GM12878 (cell line): ENCODE data around the gene GRK5. TPM values are rescaled to one million over a fixed set of nuclear protein-coding genes. Genes with fewer than 3 reads are reported as not detected.

Experiments
- ATAC-seq: fragments of 200-7000 bp; cut with Tn5 transposase; 3 replicates; pipeline ENCODE4 v1.9.1; 2020; ENCODE audit warnings: mild to moderate bottlenecking, moderate library complexity
- BruUV-seq: library from RNA; stranded (reverse); fragments of 400-500 nt; replicated peaks from 2 replicates; lab custom pipeline; 2021; lab: Mats Ljungman, UMichigan
- CTCF ChIA-PET: fragments of 300-600 bp; sonication (Branson Sonifier 250); formaldehyde crosslinking; extraction: SDS; loops from one replicate; lab custom pipeline; 2021; ENCODE audit warnings: inconsistent platforms; lab: Yijun Ruan, JAX
- POLR2A ChIA-PET: fragments of 350-600 bp; formaldehyde crosslinking; extraction: SDS; loops from one replicate; lab custom pipeline; 2021; ENCODE audit warnings: inconsistent platforms; lab: Charles Lee
- RAD21 ChIA-PET: fragments of 300-600 bp; sonication (Branson Sonifier 250); formaldehyde crosslinking; loops from one replicate; lab custom pipeline; 2023; ENCODE audit warnings: antibody characterized with exemption; ENCODE audit not compliant: unreplicated experiment; lab: Charles Lee
- SMC1A ChIA-PET: fragments of 300-600 bp; sonication (Branson Sonifier 250); formaldehyde crosslinking; loops from one replicate; lab custom pipeline; 2023; ENCODE audit not compliant: unreplicated experiment, uncharacterized antibody; lab: Charles Lee
- DNase-seq: peaks from one replicate; pipeline ENCODE4 v3.0.0-alpha.2; 2011; ENCODE audit warnings: low read depth, low spot score
- FAIRE-seq: peaks from 3 replicates; lab custom pipeline; 2011; peaks lifted over from hg19 to GRCh38; lab: Jason Lieb, UNC
- H2AFZ ChIP-seq: 2 replicates; pipeline ENCODE4 v1.6.0; 2011; ENCODE audit warnings: low read depth, low read length, control low read depth; ENCODE audit not compliant: control insufficient read depth
- H3K27ac ChIP-seq: 2 replicates; pipeline ENCODE4 v1.5.1; 2011; ENCODE audit warnings: control low read depth; ENCODE audit not compliant: control insufficient read depth, insufficient read depth
- H3K27me3 ChIP-seq, 2 experiments: replicated peaks in 1 of 2; 2 replicates each; pipeline versions ENCODE4 v1.6.0 to v1.6.1; 2011; ENCODE audit warnings: low read length in 1 of 2; ENCODE audit not compliant: control insufficient read depth in 2 of 2, insufficient read depth in 2 of 2
- H3K36me3 ChIP-seq, 2 experiments: 2 replicates each; pipeline ENCODE4 v1.5.1; 2011; ENCODE audit warnings: low read length in 1 of 2; ENCODE audit not compliant: control insufficient read depth in 2 of 2, insufficient read depth in 2 of 2
- H3K4me1 ChIP-seq: 2 replicates; pipeline ENCODE4 v1.6.1; 2011; ENCODE audit warnings: mild to moderate bottlenecking, low read length, moderate library complexity, mixed read lengths; ENCODE audit not compliant: control insufficient read depth, insufficient read depth
- H3K4me2 ChIP-seq: 2 replicates; pipeline ENCODE4 v1.6.0; 2011; ENCODE audit warnings: control low read depth; ENCODE audit not compliant: control insufficient read depth, insufficient read depth
- H3K4me3 ChIP-seq: fragments of 200-600 bp; sonication (generic); 2 replicates; pipeline ENCODE4 v1.5.1; 2016
- H3K79me2 ChIP-seq: 2 replicates; pipeline ENCODE4 v1.6.0; 2011; ENCODE audit warnings: low read length; ENCODE audit not compliant: control insufficient read depth, insufficient read depth
- H3K9ac ChIP-seq: 2 replicates; pipeline ENCODE4 v1.8.0; 2011; ENCODE audit warnings: low read length, control low read depth, mixed read lengths; ENCODE audit not compliant: control insufficient read depth, insufficient read depth
- H3K9me3 ChIP-seq: replicated peaks from 3 replicates; pipeline ENCODE4 v1.5.1; 2011; ENCODE audit warnings: mild to moderate bottlenecking, low read length; ENCODE audit not compliant: control insufficient read depth, insufficient read depth
- H4K20me1 ChIP-seq: 2 replicates; pipeline ENCODE4 v1.6.0; 2011; ENCODE audit not compliant: control insufficient read depth, insufficient read depth
- CHD2 ChIP-seq: IDR thresholded peaks from 2 replicates; pipeline ENCODE4 v1.6.1; 2011; ENCODE audit warnings: low read depth, low read length, improper control_type of control experiment, borderline replicate concordance
- DPF2 ChIP-seq: fragments of 450-650 bp; IDR thresholded peaks from 2 replicates; pipeline ENCODE4 v1.6.1; 2017; ENCODE audit warnings: mild to moderate bottlenecking
- ETV6 ChIP-seq, 2 experiments: fragments of 450-650 bp in 1 of 2; IDR thresholded peaks in 1 of 2; conservative IDR thresholded peaks in 1 of 2; 2 replicates each; pipeline ENCODE4 v1.6.1; 2014; ENCODE audit warnings: antibody characterized with exemption in 1 of 2, borderline replicate concordance in 1 of 2, low read depth in 1 of 2, mild to moderate bottlenecking in 1 of 2, moderate library complexity in 1 of 2
- KLF5 ChIP-seq: fragments of 450-650 bp; IDR thresholded peaks from 2 replicates; pipeline ENCODE4 v1.6.1; 2014; ENCODE audit warnings: mild to moderate bottlenecking; ENCODE audit not compliant: partially characterized antibody
- MTA3 ChIP-seq: IDR thresholded peaks from 2 replicates; pipeline ENCODE4 v1.6.1; 2012; ENCODE audit warnings: low read length, inconsistent platforms, borderline replicate concordance
- POLR2A ChIP-seq: IDR thresholded peaks from 2 replicates; pipeline ENCODE4 v1.6.1; 2011; ENCODE audit warnings: low read depth, mild to moderate bottlenecking, low read length
- SP1 ChIP-seq: IDR thresholded peaks from one replicate; pipeline ENCODE4 v1.6.1; 2011; ENCODE audit warnings: low read depth, low read length
- ZNF24 ChIP-seq: fragments of 450-650 bp; IDR thresholded peaks from 2 replicates; pipeline ENCODE4 v1.6.1; 2017; ENCODE audit warnings: antibody characterized with exemption, mild to moderate bottlenecking
- WGBS: methylation state at CpG from one replicate; pipeline ENCODE4 v1.1.6; 2016; ENCODE audit warnings: low lambda C conversion rate; ENCODE audit not compliant: insufficient replicate concordance, insufficient coverage; ENCODE audit errors: missing lambda C conversion rate; 5-methylcytosine and 5-hydroxymethylcytosine counted together
- in situ Hi-C: fragments of 300-500 bp; cut with MboI; formaldehyde crosslinking; loops from 9 replicates; pipeline ENCODE4 v1.14.3; 2018; ENCODE audit warnings: mixed read lengths
- intact Hi-C: fragments of 100-400 bp; cut with micrococcal nuclease; formaldehyde crosslinking; loops from one replicate; pipeline ENCODE4 v1.14.2; 2022; ENCODE audit not compliant: unreplicated experiment
- polyA plus RNA-seq, 11 experiments: library from polyadenylated mRNA; depleted of rRNA in 4 of 11; unstranded in 6 of 11; stranded (reverse) in 5 of 11; fragments of >200 nt; fragmentation: Nextera tagmentation in 4 of 11; fragmentation: Illumina TruSeq in 1 of 11; extraction: Ambion mirVana in 4 of 11; extraction: Trizol in 1 of 11; gene quantifications; 1 replicate in 1 of 11; 2 replicates in 10 of 11; pipeline versions ENCODE4 v1.2.1 to v1.2.3, GENCODE V29; 2011 to 2016; ENCODE audit warnings: inconsistent platforms in 2 of 11, missing spikeins in 2 of 11, low read depth in 1 of 11
- total RNA-seq, 4 experiments: library from RNA; depleted of rRNA in 3 of 4; stranded (reverse); fragments of >200 nt in 3 of 4; fragmentation: Illumina TruSeq in 1 of 4; extraction: Trizol in 1 of 4; gene quantifications; 2 replicates each; pipeline versions ENCODE4 v1.2.1 to v1.2.3, GENCODE V29; 2013 to 2021
- TF ChIP-seq, protein P1 (sequence below): fragments of 450-650 bp; IDR thresholded peaks from 2 replicates; pipeline ENCODE4 v1.6.1; 2017; ENCODE audit warnings: mild to moderate bottlenecking, moderate library complexity
- TF ChIP-seq, protein P2 (sequence below): fragments of 450-650 bp; IDR thresholded peaks from 2 replicates; pipeline ENCODE4 v1.6.1; 2017; ENCODE audit warnings: low read depth, mild to moderate bottlenecking, moderate library complexity
- TF ChIP-seq, protein P3 (sequence below): fragments of 450-650 bp; IDR thresholded peaks from 2 replicates; pipeline ENCODE4 v1.6.1; 2014; ENCODE audit warnings: mild to moderate bottlenecking
- TF ChIP-seq, protein P4 (sequence below): fragments of 450-650 bp; IDR thresholded peaks from 2 replicates; pipeline ENCODE4 v1.6.1; 2016; ENCODE audit warnings: mild to moderate bottlenecking

Gene GRK5
- total and polyA plus RNA-seq, 10 of the 15 experiments (the other 5 are each of a cell fraction or from before 2014, with no cell fraction given): 0.11 to 22.1 (median 10.0) TPM

DNA sequence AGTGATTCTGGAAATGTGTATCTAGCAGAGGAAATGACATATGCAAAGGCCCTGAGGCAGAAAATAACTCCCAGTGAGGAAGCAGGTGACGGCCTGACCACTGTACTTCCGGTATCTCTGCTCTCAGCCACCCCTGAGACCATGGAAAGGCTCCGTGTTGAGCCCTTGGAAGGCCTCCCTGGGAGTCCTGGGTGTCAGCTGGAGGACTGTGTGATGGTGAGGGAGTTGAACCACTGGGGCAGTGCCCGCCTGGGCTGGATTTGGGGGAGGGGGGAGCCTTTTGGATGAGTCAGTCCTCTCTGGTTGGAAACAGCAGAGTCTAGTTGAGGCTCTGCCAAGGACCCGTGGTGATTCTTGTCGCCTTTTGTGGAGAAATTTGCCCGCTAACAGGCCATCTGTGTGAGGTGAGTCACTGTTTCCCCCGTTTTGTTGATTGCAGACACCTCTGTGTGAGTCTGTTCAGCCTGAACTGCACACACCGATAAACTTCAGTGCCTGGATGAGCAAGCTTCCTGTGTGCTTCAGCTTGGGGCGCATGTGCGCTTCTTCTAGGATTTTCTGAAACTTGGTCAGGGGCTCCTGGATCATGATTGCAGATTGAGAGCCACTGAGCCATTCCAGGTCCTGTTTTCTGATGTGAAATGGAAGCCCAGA lies 98.6 kb downstream of the GRK5 start (continued):
- TF ChIP-seq, protein P1, sequence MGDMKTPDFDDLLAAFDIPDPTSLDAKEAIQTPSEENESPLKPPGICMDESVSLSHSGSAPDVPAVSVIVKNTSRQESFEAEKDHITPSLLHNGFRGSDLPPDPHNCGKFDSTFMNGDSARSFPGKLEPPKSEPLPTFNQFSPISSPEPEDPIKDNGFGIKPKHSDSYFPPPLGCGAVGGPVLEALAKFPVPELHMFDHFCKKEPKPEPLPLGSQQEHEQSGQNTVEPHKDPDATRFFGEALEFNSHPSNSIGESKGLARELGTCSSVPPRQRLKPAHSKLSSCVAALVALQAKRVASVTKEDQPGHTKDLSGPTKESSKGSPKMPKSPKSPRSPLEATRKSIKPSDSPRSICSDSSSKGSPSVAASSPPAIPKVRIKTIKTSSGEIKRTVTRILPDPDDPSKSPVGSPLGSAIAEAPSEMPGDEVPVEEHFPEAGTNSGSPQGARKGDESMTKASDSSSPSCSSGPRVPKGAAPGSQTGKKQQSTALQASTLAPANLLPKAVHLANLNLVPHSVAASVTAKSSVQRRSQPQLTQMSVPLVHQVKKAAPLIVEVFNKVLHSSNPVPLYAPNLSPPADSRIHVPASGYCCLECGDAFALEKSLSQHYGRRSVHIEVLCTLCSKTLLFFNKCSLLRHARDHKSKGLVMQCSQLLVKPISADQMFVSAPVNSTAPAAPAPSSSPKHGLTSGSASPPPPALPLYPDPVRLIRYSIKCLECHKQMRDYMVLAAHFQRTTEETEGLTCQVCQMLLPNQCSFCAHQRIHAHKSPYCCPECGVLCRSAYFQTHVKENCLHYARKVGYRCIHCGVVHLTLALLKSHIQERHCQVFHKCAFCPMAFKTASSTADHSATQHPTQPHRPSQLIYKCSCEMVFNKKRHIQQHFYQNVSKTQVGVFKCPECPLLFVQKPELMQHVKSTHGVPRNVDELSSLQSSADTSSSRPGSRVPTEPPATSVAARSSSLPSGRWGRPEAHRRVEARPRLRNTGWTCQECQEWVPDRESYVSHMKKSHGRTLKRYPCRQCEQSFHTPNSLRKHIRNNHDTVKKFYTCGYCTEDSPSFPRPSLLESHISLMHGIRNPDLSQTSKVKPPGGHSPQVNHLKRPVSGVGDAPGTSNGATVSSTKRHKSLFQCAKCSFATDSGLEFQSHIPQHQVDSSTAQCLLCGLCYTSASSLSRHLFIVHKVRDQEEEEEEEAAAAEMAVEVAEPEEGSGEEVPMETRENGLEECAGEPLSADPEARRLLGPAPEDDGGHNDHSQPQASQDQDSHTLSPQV: no peak
- TF ChIP-seq ETV6 (conservative IDR thresholded peaks at IDR 0.05 in 1 of 2, IDR thresholded peaks at IDR 0.05 in 1 of 2; ENCODE audit: borderline replicate concordance in 1 of 2, low read depth in 1 of 2) (peak in 1 of 2 experiments; percentile 98; a peak in 2 of 4 replicates), KLF5 (no peak)

DNA sequence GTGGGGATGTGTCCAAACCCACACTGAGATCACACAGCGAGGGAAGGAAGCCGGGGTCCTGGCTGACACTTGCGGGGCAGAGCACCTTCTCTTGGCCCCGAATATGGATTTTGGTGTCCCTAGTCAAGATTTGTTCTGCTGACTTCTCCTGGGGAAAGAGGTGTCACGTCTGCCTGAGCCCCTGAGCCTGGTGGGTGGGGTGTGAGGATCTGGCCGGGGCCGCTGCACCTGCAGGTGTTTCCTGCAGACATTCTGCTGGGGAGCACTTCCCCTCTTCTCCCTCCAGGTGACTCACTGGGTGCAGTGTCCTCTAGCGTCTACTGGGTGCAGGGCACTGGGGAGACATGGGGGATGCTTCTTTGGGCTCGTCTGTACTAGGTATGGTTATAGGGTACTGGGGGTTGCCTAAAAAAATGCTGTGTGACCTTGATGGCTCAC lies 99.2 kb downstream of the GRK5 start:
- CTCF ChIA-PET: interaction anchor here (0.7 to 5.5 kb wide), 16 partner anchors 9 to 369 kb away, joined by 3 to 43 read pairs (median 4); partner anchors contain the start of gene GRK5
- peak overlapping the region; percentile 69; the same call in 1 of the 2 replicates for H3K4me3 ChIP-seq
- DNase-seq: peak; percentile 71
- in situ Hi-C loops: no loop called here
- SMC1A ChIA-PET: interaction anchor here (0.7 to 3.7 kb wide), 11 partner anchors 9 to 112 kb away, joined by 3 to 28 read pairs (median 3); partner anchors contain the start of gene GRK5
- no peaks in the 10 kb centered on the region; a peak in 1 of 4 replicates for H3K36me3 ChIP-seq
- H3K4me2 ChIP-seq: peak overlapping the region; percentile 73
- peak overlapping the region; percentile 92 for H3K27ac ChIP-seq
- FAIRE-seq: peak; percentile 83
- no peaks in the 10 kb centered on the region for H4K20me1 ChIP-seq
- no peaks in the 10 kb centered on the region for H3K27me3 ChIP-seq
- ATAC-seq: peak; percentile 83
- POLR2A ChIA-PET: interaction anchor here (0.8 to 2.4 kb wide), 5 partner anchors 17 to 99 kb away, joined by 3 to 14 read pairs (median 4); partner anchors contain the start of gene GRK5
- H2AFZ ChIP-seq: peak overlapping the region; percentile 37
- no peaks in the 10 kb centered on the region for H3K9me3 ChIP-seq
- intact Hi-C loops: loop anchor here (1.0 to 10.0 kb wide), 5 partner anchors 35 to 232 kb away; no protein-coding TSS in a partner anchor
- H3K4me1 ChIP-seq: peaks cover 73% of the 10 kb centered on the region
- H3K79me2 ChIP-seq: peaks cover 45% of the 10 kb centered on the region
- RAD21 ChIA-PET: interaction anchor here (0.8 to 7.0 kb wide), 4 partner anchors 10 to 107 kb away, joined by 3 to 46 read pairs (median 20); partner anchors contain the start of gene GRK5
- peak overlapping the region; percentile 78 for H3K9ac ChIP-seq
- no TSS peak for BruUV-seq
- WGBS: 1% methylated on average over 9 of the region's 9 CpGs
- peak; percentile 62; the same call in 1 of the 2 replicates for TF ChIP-seq CHD2
- TF ChIP-seq, protein P2, sequence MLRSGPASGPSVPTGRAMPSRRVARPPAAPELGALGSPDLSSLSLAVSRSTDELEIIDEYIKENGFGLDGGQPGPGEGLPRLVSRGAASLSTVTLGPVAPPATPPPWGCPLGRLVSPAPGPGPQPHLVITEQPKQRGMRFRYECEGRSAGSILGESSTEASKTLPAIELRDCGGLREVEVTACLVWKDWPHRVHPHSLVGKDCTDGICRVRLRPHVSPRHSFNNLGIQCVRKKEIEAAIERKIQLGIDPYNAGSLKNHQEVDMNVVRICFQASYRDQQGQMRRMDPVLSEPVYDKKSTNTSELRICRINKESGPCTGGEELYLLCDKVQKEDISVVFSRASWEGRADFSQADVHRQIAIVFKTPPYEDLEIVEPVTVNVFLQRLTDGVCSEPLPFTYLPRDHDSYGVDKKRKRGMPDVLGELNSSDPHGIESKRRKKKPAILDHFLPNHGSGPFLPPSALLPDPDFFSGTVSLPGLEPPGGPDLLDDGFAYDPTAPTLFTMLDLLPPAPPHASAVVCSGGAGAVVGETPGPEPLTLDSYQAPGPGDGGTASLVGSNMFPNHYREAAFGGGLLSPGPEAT: no peak
- TF ChIP-seq DPF2: peak; percentile 66; the same call in 1 of the 2 replicates
- TF ChIP-seq, protein P3, sequence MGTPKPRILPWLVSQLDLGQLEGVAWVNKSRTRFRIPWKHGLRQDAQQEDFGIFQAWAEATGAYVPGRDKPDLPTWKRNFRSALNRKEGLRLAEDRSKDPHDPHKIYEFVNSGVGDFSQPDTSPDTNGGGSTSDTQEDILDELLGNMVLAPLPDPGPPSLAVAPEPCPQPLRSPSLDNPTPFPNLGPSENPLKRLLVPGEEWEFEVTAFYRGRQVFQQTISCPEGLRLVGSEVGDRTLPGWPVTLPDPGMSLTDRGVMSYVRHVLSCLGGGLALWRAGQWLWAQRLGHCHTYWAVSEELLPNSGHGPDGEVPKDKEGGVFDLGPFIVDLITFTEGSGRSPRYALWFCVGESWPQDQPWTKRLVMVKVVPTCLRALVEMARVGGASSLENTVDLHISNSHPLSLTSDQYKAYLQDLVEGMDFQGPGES: peak; percentile 4; the same call in 1 of the 2 replicates
- peak; percentile 29 for TF ChIP-seq SP1
- TF ChIP-seq MTA3: no peak
- no peak; the same call in 1 of the 2 replicates for TF ChIP-seq ZNF24
- TF ChIP-seq, protein P4, sequence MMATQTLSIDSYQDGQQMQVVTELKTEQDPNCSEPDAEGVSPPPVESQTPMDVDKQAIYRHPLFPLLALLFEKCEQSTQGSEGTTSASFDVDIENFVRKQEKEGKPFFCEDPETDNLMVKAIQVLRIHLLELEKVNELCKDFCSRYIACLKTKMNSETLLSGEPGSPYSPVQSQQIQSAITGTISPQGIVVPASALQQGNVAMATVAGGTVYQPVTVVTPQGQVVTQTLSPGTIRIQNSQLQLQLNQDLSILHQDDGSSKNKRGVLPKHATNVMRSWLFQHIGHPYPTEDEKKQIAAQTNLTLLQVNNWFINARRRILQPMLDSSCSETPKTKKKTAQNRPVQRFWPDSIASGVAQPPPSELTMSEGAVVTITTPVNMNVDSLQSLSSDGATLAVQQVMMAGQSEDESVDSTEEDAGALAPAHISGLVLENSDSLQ: peak; percentile 7; the same call in 1 of the 2 replicates
- peak; percentile 42; the same call in 1 of the 2 replicates for TF ChIP-seq POLR2A
